ENCODE measurements around the gene MED25.
A peak's percentile ranks its signal among the peaks of the same experiment; 100 is the strongest.

MED25 gene

DNA sequence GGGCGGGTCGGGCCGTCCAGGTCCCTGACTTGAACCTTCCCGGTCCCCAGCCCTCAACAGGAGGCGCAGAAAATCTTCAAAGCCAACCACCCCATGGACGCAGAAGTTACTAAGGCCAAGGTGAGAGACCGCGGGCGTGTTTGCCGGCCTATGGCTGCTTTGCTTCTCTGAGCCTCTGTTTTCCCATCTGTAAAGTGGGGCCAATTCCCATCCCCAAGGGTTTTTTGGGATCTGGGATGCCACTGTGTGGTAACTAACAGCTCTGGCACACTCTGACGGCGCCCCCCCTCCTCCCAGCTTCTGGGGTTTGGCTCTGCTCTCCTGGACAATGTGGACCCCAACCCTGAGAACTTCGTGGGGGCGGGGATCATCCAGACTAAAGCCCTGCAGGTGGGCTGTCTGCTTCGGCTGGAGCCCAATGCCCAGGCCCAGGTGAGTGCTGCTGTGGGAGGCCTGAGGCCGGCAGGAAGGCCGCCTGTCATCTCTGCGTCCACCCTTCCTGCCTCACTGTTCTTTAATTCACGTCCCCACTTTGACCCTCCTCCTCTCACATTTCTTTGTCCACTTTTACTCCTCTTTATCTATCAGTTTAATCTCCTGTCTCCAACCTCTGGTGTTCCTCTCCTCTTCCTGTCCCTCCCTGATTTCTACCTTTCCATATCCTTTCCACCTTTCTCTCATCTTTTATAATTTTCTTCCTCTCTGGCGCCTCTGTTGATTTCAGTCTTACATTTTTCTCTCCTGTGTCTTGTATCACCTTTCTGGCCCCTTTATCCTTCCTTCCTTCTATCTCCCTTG is 12.1 kb upstream of the MED25 start:
- H3K4me1 ChIP-seq: peaks cover 40% of the 10 kb centered on the region
- H3K4me2 ChIP-seq: no peak overlapping the region
- H3K9ac ChIP-seq: no peak overlapping the region
- H3K4me3 ChIP-seq: no peak overlapping the region
- H3K36me3 ChIP-seq: peaks cover 58% of the 10 kb centered on the region
- no peak for TF ChIP-seq Cebpa-rat (IDR thresholded peaks at IDR 0.05)
- H3K27ac ChIP-seq: no peak overlapping the region
- H3K27me3 ChIP-seq: no peaks in the 10 kb centered on the region
- H4K20me1 ChIP-seq: no peaks in the 10 kb centered on the region
- H3K9me3 ChIP-seq: no peaks in the 10 kb centered on the region

DNA sequence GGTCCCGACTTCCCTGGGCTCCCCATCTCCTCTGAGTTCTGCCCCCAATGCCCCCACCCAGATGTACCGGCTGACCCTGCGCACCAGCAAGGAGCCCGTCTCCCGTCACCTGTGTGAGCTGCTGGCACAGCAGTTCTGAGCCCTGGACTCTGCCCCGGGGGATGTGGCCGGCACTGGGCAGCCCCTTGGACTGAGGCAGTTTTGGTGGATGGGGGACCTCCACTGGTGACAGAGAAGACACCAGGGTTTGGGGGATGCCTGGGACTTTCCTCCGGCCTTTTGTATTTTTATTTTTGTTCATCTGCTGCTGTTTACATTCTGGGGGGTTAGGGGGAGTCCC is 11.5 kb upstream of the MED25 start:
- Histone ChIP-seq H3K4me2 (no peak overlapping the region), H3K36me3 (peaks cover 54% of the 10 kb centered on the region), H3K9me3 (no peaks in the 10 kb centered on the region), H3K27ac (no peak overlapping the region), H3K27me3 (no peaks in the 10 kb centered on the region), H3K9ac (no peak overlapping the region), H3K4me1 (peaks cover 40% of the 10 kb centered on the region), H3K4me3 (no peak overlapping the region), H4K20me1 (no peaks in the 10 kb centered on the region)
- TF ChIP-seq Cebpa-rat (IDR thresholded peaks at IDR 0.05): no peak

DNA sequence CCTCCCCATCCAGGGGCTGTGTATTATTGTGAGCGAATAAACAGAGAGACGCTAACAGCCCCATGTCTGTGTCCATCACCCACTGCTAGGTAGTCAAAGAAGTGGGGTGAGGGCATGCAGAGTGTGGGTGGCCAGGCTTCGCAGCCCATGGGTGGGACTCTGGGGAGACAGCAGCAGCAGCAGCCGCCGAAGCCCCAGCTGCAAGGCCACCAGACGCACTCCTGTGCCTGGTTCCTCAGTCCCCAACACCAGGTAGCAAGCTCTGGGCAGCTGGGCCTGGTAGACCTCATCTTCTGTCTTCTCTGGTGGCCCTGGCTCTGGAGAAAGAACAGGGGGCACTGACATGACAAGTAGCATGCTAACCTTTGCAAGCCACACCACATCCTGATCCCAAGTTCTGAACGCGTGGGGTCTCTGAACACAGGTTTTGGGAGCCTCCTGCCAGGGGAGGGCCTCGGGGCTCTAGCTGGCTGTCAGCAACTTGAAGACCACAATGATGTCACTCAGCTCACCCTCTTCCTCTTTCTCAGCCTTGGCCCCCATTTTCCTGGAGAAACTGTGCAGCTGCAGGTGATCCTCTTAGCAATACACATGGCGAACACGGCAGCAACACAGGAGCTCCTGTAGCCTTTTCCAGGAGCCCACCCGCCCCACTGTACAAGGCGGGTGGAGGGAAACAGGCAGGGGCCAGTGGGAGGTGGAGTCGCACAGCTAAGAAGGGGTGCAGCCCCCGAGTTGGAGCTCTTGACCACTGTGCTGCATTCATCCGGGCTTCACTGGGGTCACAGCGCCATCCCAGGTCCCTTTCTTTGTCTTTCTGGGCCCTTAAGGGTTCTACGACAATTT is 10.8 kb upstream of the MED25 start:
- peak overlapping the region; percentile 42 for H3K4me2 ChIP-seq
- peaks cover 49% of the 10 kb centered on the region for H3K36me3 ChIP-seq
- no peak for TF ChIP-seq Cebpa-rat (IDR thresholded peaks at IDR 0.05)

DNA sequence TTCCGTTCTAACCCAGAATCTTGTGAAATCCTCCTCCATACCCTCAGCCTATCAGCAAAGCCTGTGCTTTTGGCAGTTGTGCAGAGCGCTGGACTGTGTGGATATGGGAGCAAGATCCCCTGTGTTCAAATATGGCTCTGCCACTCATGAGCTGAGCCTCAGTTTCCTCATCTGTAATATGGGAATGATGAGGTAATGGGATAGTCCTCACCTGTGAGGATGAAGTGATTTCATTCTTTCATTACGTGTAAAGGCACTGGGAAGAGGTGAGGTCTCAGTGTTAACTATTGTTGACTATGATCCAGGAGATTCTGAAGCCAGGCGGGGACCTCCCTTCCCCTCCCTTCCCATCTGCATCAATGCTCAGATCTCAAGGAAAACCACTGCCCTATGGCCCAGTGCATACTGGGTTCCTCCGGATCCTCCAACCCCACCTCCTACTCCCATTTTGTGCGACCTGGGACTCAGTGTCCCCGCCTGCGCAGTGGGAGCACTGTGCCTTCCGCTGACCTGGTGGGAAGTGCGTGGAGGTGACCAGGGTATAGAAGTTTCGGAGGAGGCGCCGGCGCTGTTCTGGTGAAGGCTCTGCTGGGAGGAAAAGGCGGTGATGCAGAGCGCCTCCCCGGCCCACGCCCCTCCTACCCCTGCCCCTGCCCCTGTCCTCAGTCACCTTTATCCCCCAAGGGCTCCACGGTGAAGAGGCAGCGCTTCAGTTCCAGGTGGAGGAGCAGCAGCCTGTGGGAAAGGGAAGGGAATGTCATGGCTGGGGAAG is 10.0 kb upstream of the MED25 start:
- peaks cover 36% of the 10 kb centered on the region for H3K4me1 ChIP-seq
- H3K36me3 ChIP-seq: peaks cover 44% of the 10 kb centered on the region
- no peak overlapping the region for H3K9ac ChIP-seq
- H3K4me3 ChIP-seq: no peak overlapping the region
- no peaks in the 10 kb centered on the region for H4K20me1 ChIP-seq
- no peak for TF ChIP-seq Cebpa-rat (IDR thresholded peaks at IDR 0.05)
- H3K27ac ChIP-seq: 0 out of 2 replicates have a peak overlapping the region, but pooled peaks have one; percentile 35
- H3K4me2 ChIP-seq: peak overlapping the region; percentile 49
- H3K27me3 ChIP-seq: no peaks in the 10 kb centered on the region
- H3K9me3 ChIP-seq: no peaks in the 10 kb centered on the region

More for the DNA sequence above, 10.8 kb upstream of the MED25 start:
- Histone ChIP-seq H3K9ac (no peak overlapping the region), H3K27ac (peak overlapping the region; percentile 35; the same call in 1 of the 2 replicates), H3K9me3 (no peaks in the 10 kb centered on the region), H4K20me1 (no peaks in the 10 kb centered on the region), H3K4me3 (no peak overlapping the region), H3K4me1 (peaks cover 35% of the 10 kb centered on the region), H3K27me3 (no peaks in the 10 kb centered on the region)

DNA sequence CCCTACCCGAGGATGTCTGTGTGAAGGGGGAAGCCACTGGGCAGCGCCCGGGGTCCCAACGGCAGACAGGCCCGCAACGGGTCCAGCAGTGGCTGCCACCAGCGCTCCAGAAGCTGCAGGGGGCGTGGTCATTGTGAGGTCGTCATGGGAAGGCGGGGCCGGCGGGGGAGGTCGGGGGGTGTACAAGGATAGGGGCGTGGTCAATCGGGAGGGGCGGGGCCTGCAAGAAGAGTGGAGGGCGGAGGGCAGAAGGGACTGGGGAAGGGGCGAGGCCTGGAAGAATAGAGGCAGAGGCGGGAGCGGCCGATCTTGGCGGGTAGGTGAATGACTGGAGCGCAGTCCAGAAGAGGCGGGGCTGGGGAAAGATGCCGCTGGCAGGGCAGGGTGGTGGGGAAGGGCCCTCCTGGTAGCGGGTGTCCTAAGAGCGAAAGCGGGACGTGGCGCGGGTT is 9.4 kb upstream of the MED25 start:
- no peak overlapping the region for H3K9ac ChIP-seq
- no peaks in the 10 kb centered on the region for H3K9me3 ChIP-seq
- no peak for TF ChIP-seq Cebpa-rat (IDR thresholded peaks at IDR 0.05)
- no peak overlapping the region for H3K4me3 ChIP-seq
- no peaks in the 10 kb centered on the region for H4K20me1 ChIP-seq
- no peak overlapping the region for H3K27ac ChIP-seq
- H3K27me3 ChIP-seq: no peaks in the 10 kb centered on the region
- H3K4me2 ChIP-seq: peak overlapping the region; percentile 49
- peaks cover 36% of the 10 kb centered on the region for H3K4me1 ChIP-seq
- H3K36me3 ChIP-seq: peaks cover 37% of the 10 kb centered on the region

DNA sequence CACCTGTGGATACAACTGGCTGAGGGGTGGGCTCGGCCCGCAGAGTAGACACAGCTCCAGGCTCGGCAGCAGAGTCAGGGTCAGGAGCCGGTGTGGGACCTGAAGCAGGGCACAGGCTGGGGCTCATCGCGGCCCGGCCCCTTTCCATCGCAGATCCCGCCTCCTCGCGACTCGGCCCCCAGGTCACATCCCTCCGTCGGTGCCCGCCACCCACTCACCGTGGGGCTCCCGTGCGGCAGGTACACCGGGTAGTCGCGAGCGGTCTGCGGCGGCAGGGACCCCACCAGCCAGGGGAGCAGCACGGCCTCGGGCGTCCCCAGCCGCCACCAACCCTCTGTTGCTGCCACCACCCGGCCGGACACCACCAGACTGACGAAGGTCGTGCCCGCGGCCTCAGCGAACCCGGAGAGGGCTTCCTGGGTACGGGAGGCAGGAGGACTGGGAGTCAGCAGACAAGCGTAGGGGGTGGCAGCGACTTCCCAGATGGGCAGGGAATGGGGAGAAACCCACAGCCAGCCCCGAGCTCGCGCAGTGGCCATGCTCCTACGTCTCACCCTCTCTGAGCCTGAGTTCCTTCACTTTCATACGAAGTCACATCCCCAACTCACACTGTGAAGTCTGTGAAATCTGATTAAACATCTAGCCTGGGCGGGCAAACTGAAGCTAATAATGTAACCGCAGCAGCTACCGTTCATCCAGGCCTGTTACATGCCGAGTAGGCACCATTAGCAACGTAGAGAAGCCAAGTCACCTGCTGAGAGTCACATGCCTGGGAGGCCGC is 8.7 kb upstream of the MED25 start:
- TF ChIP-seq Cebpa-rat (IDR thresholded peaks at IDR 0.05): no peak
- peaks cover 42% of the 10 kb centered on the region for H3K4me1 ChIP-seq
- no peaks in the 10 kb centered on the region for H3K27me3 ChIP-seq
- H3K36me3 ChIP-seq: peaks cover 31% of the 10 kb centered on the region
- no peak overlapping the region for H3K4me3 ChIP-seq
- H3K9ac ChIP-seq: no peak overlapping the region
- no peaks in the 10 kb centered on the region for H3K9me3 ChIP-seq
- peak overlapping the region; percentile 49 for H3K4me2 ChIP-seq
- no peaks in the 10 kb centered on the region for H4K20me1 ChIP-seq
- H3K27ac ChIP-seq: no peak overlapping the region

DNA sequence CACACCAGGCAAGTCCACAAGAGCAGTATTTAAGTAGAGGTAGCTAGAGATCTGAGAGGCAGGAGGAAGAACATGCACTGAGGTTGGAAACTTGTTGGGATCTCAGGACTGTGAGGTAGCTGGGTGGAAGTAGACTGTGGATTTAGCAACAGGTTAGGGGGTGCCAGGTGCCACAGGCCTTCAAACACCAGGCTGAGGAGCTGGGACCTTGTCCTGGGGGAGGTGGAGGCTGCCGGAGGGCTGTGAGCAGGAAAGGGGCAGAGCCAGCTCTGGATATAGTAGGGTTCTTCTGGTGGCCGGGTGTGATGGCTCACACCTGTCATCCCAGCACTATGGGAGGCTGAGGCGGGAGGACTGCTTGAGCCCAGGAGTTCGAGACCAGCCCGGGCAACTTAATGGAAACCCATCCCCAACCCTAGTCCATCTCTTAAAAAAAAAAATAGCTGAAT is 8.1 kb upstream of the MED25 start:
- Histone ChIP-seq H3K4me3 (no peak overlapping the region), H3K27ac (no peak overlapping the region), H3K36me3 (peaks cover 25% of the 10 kb centered on the region), H3K4me1 (peaks cover 43% of the 10 kb centered on the region), H3K27me3 (no peaks in the 10 kb centered on the region), H3K4me2 (no peak overlapping the region), H3K9ac (no peak overlapping the region), H3K9me3 (no peaks in the 10 kb centered on the region), H4K20me1 (no peaks in the 10 kb centered on the region)
- no peak for TF ChIP-seq Cebpa-rat (IDR thresholded peaks at IDR 0.05)

DNA sequence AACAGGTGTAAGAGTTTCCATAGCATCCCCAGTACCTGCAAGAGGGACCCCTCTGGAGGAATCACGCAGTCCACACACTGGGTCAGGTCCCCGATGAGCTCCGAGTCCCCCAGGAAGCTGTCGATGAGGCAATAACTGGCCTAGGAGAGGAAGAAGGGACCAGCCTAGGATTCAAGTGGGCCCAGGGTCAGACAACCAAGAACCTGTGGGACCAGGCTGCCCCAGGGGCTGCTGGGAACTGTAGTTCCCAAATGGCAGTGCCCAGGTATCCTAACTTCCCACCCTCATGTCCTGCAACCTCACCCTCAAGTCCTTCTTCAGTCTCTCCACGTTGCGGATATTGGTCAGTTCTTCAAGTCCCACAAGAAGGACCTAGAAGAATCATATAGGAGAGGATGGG is 6.8 kb upstream of the MED25 start:
- Histone ChIP-seq H3K27ac (no peak overlapping the region), H3K9ac (no peak overlapping the region), H3K36me3 (peaks cover 12% of the 10 kb centered on the region; the same call in 1 of the 2 replicates), H3K4me2 (no peak overlapping the region), H3K9me3 (no peaks in the 10 kb centered on the region), H3K27me3 (no peaks in the 10 kb centered on the region), H4K20me1 (no peaks in the 10 kb centered on the region), H3K4me1 (peaks cover 43% of the 10 kb centered on the region), H3K4me3 (no peak overlapping the region)
- no peak for TF ChIP-seq Cebpa-rat (IDR thresholded peaks at IDR 0.05)

All from BLaER1 (cell line).